Endodermal cell (in vitro differentiated cells): ENCODE measurements around the gene TBL1X. TPM values are rescaled to one million over a fixed set of nuclear protein-coding genes. Genes with fewer than 3 reads are reported as not detected.

Experiments
- DNase-seq: peaks from one replicate; pipeline ENCODE4 v3.0.0-alpha.2; 2017
- H3K27ac ChIP-seq: 2 replicates; pipeline ENCODE4 v1.5.1; 2013; ENCODE audit warnings: mild to moderate bottlenecking, low read depth, low read length, moderate library complexity
- H3K27me3 ChIP-seq: 2 replicates; pipeline ENCODE4 v1.6.1; 2013; ENCODE audit warnings: mild to moderate bottlenecking, low read length, moderate library complexity; ENCODE audit not compliant: insufficient read depth, control insufficient read depth, poor library complexity, severe bottlenecking
- H3K36me3 ChIP-seq: 2 replicates; pipeline ENCODE4 v1.7.0; 2013; ENCODE audit warnings: mild to moderate bottlenecking, low read length, moderate library complexity; ENCODE audit not compliant: control insufficient read depth, insufficient read depth
- H3K4me1 ChIP-seq: one replicate; pipeline ENCODE4 v1.7.0; 2013; ENCODE audit warnings: low read length; ENCODE audit not compliant: control insufficient read depth, insufficient read depth
- H3K4me3 ChIP-seq: 2 replicates; pipeline ENCODE4 v1.5.1; 2013; ENCODE audit warnings: mild to moderate bottlenecking, low read length, moderate library complexity
- H3K9ac ChIP-seq: 2 replicates; pipeline ENCODE4 v1.6.1; 2013; ENCODE audit warnings: mild to moderate bottlenecking, low read length, moderate library complexity; ENCODE audit not compliant: poor library complexity, severe bottlenecking; ENCODE audit errors: extremely low read depth
- H3K9me3 ChIP-seq: 2 replicates; pipeline ENCODE4 v1.6.1; 2013; ENCODE audit warnings: mild to moderate bottlenecking, low read length, moderate library complexity; ENCODE audit not compliant: control insufficient read depth
- H3K27ac Mint-ChIP-seq: 2 replicates; pipeline ENCODE4 v1.8.0; 2020; ENCODE audit warnings: mixed read lengths
- H3K27me3 Mint-ChIP-seq: 2 replicates; pipeline ENCODE4 v1.8.0; 2021; ENCODE audit warnings: mild to moderate bottlenecking, mixed read lengths; ENCODE audit not compliant: insufficient read depth
- H3K36me3 Mint-ChIP-seq: 2 replicates; pipeline ENCODE4 v1.8.0; 2020; ENCODE audit warnings: low read depth, mixed read lengths
- H3K4me1 Mint-ChIP-seq: 2 replicates; pipeline ENCODE4 v1.8.0; 2020; ENCODE audit warnings: mixed read lengths
- H3K4me3 Mint-ChIP-seq: 2 replicates; pipeline ENCODE4 v1.8.0; 2020; ENCODE audit warnings: mild to moderate bottlenecking, moderate library complexity, mixed read lengths
- H3K9me3 Mint-ChIP-seq: 2 replicates; pipeline ENCODE4 v1.8.0; 2020; ENCODE audit warnings: mild to moderate bottlenecking, mixed read lengths
- CTCF ChIP-seq: fragments of 200-600 bp; sonication (generic); conservative IDR thresholded peaks from 2 replicates; pipeline ENCODE4 v1.5.0; 2021; ENCODE audit warnings: antibody characterized with exemption, mild to moderate bottlenecking
- WGBS, 2 experiments: methylation state at CpG; one replicate each; pipeline versions ENCODE4 v1.1.5 to v1.1.7; 2013; ENCODE audit warnings: missing lambda C conversion rate in 2 of 2, mixed read lengths in 1 of 2; ENCODE audit not compliant: insufficient coverage in 1 of 2, insufficient read length in 1 of 2; 5-methylcytosine and 5-hydroxymethylcytosine counted together
- total RNA-seq, 2 donors: library from RNA; stranded (reverse); fragmentation: NEBNext Ultra II Directional in 1 of 2; extraction: Animal tissue kit (Norgen Biotek cat#: 25700) in 1 of 2; gene quantifications; 2 replicates in 1 of 2; 3 replicates in 1 of 2; pipeline ENCODE4 v1.2.1, GENCODE V29; 2021

TBL1X gene
- total RNA-seq, 2 donors from 2014 or later = 19.1 to 24.1 TPM

- Mint-ChIP-seq H3K27ac (no peak overlapping the region), H3K4me1 (no peaks in the 10 kb centered on the region), H3K36me3 (peaks cover 6% of the 10 kb centered on the region), H3K9me3 (peaks cover 60% of the 10 kb centered on the region), H3K4me3 (no peak overlapping the region), H3K27me3 (no peaks in the 10 kb centered on the region)
- Histone ChIP-seq H3K36me3 (no peaks in the 10 kb centered on the region), H3K4me3 (no peak overlapping the region), H3K9ac (no peak overlapping the region), H3K27me3 (no peaks in the 10 kb centered on the region), H3K27ac (no peak overlapping the region), H3K9me3 (no peaks in the 10 kb centered on the region), H3K4me1 (no peaks in the 10 kb centered on the region)
- no peak for TF ChIP-seq CTCF
- 95 to 96% methylated on average over 4 to 7 of the region's 7 CpGs for WGBS, 2 experiments
- no peak for DNase-seq
Observed at GRCh38 chrX:9757366-9757765, 292.5 kb downstream of the TBL1X start.

- DNase-seq = no peak
- Mint-ChIP-seq H3K36me3 (peaks cover 6% of the 10 kb centered on the region), H3K9me3 (peaks cover 59% of the 10 kb centered on the region), H3K4me1 (no peaks in the 10 kb centered on the region), H3K27ac (no peak overlapping the region), H3K27me3 (no peaks in the 10 kb centered on the region), H3K4me3 (no peak overlapping the region)
- no peak for TF ChIP-seq CTCF
- Histone ChIP-seq H3K9me3 (no peaks in the 10 kb centered on the region), H3K9ac (no peak overlapping the region), H3K4me3 (no peak overlapping the region), H3K4me1 (no peaks in the 10 kb centered on the region), H3K27ac (no peak overlapping the region), H3K27me3 (no peaks in the 10 kb centered on the region), H3K36me3 (no peaks in the 10 kb centered on the region)
- 80% methylated on average over 3 of the region's 4 CpGs; no CpG with 5 or more reads in 1 of the 2 experiments for whole genome bisulfite sequencing, 2 experiments
Observed at GRCh38 chrX:9758021-9758638, 293.3 kb downstream of the TBL1X start.

- H3K36me3 ChIP-seq = no peaks in the 10 kb centered on the region
- Mint-ChIP-seq H3K4me1 (no peaks in the 10 kb centered on the region), H3K27ac (no peak overlapping the region), H3K4me3 (no peak overlapping the region), H3K36me3 (peaks cover 6% of the 10 kb centered on the region), H3K27me3 (no peaks in the 10 kb centered on the region), H3K9me3 (peaks cover 54% of the 10 kb centered on the region)
- no peaks in the 10 kb centered on the region for H3K27me3 ChIP-seq
- no peak for TF ChIP-seq CTCF
- H3K27ac ChIP-seq = no peak overlapping the region
- no peak overlapping the region for H3K4me3 ChIP-seq
- no peaks in the 10 kb centered on the region for H3K4me1 ChIP-seq
- no peak overlapping the region for H3K9ac ChIP-seq
- H3K9me3 ChIP-seq = no peaks in the 10 kb centered on the region
- 91% methylated on average over 8 of the region's 8 CpGs; no CpG with 5 or more reads in 1 of the 2 experiments for WGBS, 2 experiments
- no peak for DNase-seq
Observed at GRCh38 chrX:9759337-9759736, 294.5 kb downstream of the TBL1X start.
